Liver (tissue), 3 donors: ENCODE results near the gene TMEM232.
"Not testable (repeated sequence)": the region's sequence is repeated elsewhere in the genome, so short reads cannot be mapped to it uniquely, and the experiment has no call there.

Experiments used
- SP1 ChIP-seq: IDR thresholded peaks from 2 replicates; pipeline ENCODE4 v1.6.1; 2018; ENCODE audit warnings: antibody characterized with exemption, mild to moderate bottlenecking
- TF ChIP-seq, protein P1 (sequence below): IDR thresholded peaks from 2 replicates; pipeline ENCODE4 v1.6.1; 2016; ENCODE audit warnings: antibody characterized with exemption
- TF ChIP-seq, protein P2 (sequence below): fragments of 150-350 bp; IDR thresholded peaks from 2 replicates; pipeline ENCODE4 v1.5.1; 2017; ENCODE audit warnings: improper control_type of control experiment, low read depth, low read length; ENCODE audit not compliant: missing input control
- donor health status: healthy.
- donor health status: healthy.

DNA sequence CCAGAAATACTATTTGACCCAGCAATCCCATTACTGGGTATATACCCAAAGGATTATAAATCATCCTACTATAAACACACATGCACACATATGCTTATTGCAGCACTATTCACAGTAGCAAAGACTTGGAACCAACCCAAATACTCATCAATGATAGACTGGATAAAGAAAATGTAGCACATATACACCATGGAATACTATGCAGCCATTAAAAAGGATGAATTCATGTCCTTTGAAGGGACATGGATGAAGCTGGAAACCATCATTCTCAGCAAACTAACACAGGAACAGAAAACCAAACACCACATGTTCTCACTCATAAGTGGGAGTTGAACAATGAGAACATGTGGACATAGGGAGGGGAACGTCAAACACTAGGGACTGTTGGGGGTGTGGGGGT, 35.9 kb downstream of the TMEM232 start:
- TF ChIP-seq, protein P1, sequence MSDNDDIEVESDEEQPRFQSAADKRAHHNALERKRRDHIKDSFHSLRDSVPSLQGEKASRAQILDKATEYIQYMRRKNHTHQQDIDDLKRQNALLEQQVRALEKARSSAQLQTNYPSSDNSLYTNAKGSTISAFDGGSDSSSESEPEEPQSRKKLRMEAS = not testable (repeated sequence)
- TF ChIP-seq, protein P2, sequence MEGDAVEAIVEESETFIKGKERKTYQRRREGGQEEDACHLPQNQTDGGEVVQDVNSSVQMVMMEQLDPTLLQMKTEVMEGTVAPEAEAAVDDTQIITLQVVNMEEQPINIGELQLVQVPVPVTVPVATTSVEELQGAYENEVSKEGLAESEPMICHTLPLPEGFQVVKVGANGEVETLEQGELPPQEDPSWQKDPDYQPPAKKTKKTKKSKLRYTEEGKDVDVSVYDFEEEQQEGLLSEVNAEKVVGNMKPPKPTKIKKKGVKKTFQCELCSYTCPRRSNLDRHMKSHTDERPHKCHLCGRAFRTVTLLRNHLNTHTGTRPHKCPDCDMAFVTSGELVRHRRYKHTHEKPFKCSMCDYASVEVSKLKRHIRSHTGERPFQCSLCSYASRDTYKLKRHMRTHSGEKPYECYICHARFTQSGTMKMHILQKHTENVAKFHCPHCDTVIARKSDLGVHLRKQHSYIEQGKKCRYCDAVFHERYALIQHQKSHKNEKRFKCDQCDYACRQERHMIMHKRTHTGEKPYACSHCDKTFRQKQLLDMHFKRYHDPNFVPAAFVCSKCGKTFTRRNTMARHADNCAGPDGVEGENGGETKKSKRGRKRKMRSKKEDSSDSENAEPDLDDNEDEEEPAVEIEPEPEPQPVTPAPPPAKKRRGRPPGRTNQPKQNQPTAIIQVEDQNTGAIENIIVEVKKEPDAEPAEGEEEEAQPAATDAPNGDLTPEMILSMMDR = not testable (repeated sequence)
- not testable (repeated sequence) for TF ChIP-seq SP1
